Uterus (tissue), 2 donors: ENCODE data around the gene NACC2.

Experiments
- POLR2A ChIP-seq, 2 donors: fragments of 450-650 bp; IDR thresholded peaks; one replicate each; pipeline ENCODE4 v1.6.1; 2016; ENCODE audit warnings: antibody characterized with exemption in 2 of 2, mild to moderate bottlenecking in 1 of 2, moderate library complexity in 1 of 2
- TF ChIP-seq, protein P1 (sequence below), 4 experiments: fragments of 200-600 bp in 2 of 4; fragments of 450-650 bp in 2 of 4; sonication (generic) in 2 of 4; IDR thresholded peaks; one replicate each; pipeline ENCODE4 v1.5.1; 2016 to 2019; ENCODE audit warnings: antibody characterized with exemption in 4 of 4, mild to moderate bottlenecking in 2 of 4, moderate library complexity in 1 of 4

DNA sequence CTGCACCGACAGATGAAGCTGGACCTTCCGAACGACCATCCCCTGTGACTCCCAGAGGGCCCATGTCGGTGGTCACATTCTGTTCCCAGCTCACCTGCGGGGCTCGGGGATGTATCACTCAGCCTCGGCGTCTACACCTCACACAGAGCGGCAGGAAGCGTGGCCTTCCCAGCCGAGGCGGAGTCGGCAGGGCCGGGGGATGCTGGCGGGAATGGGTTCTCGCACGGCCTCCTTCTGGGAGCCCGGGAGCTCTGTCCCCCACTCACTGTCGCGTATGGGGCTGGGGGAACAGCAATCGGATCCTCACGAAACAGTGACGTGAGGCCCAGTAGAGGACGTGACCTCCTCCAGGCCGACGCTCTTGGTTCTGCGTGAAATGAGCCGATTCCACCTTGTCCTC is 20.4 kb downstream of the NACC2 start:
- TF ChIP-seq, protein P1, sequence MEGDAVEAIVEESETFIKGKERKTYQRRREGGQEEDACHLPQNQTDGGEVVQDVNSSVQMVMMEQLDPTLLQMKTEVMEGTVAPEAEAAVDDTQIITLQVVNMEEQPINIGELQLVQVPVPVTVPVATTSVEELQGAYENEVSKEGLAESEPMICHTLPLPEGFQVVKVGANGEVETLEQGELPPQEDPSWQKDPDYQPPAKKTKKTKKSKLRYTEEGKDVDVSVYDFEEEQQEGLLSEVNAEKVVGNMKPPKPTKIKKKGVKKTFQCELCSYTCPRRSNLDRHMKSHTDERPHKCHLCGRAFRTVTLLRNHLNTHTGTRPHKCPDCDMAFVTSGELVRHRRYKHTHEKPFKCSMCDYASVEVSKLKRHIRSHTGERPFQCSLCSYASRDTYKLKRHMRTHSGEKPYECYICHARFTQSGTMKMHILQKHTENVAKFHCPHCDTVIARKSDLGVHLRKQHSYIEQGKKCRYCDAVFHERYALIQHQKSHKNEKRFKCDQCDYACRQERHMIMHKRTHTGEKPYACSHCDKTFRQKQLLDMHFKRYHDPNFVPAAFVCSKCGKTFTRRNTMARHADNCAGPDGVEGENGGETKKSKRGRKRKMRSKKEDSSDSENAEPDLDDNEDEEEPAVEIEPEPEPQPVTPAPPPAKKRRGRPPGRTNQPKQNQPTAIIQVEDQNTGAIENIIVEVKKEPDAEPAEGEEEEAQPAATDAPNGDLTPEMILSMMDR (IDR thresholded peaks at IDR 0.05), result no peak
- TF ChIP-seq POLR2A (IDR thresholded peaks at IDR 0.05), result no peak
